IMR-90 (cell line): Measurements from ENCODE around the gene PRDX5. TPM values are rescaled to one million over a fixed set of nuclear protein-coding genes. Genes with fewer than 3 reads are reported as not detected.

ENCODE experiments used
- ATAC-seq: fragments of 200-7000 bp; cut with Tn5 transposase; 2 replicates; pipeline ENCODE4 v1.9.1; 2020; ENCODE audit warnings: low read depth, mild to moderate bottlenecking, moderate library complexity
- BruUV-seq: library from RNA; stranded (reverse); fragments of 400-500 nt; replicated peaks from 2 replicates; lab custom pipeline; 2021; lab: Mats Ljungman, UMichigan
- CTCF ChIA-PET: fragments of 300-600 bp; formaldehyde crosslinking; extraction: SDS; loops from one replicate; lab custom pipeline; 2021; ENCODE audit warnings: antibody characterized with exemption; lab: Yijun Ruan, JAX
- POLR2A ChIA-PET: fragments of 300-600 bp; sonication (Branson Sonifier 250); formaldehyde crosslinking; loops from one replicate; lab custom pipeline; 2022; ENCODE audit warnings: antibody characterized with exemption; ENCODE audit not compliant: unreplicated experiment; lab: Charles Lee
- DNase-seq: peaks from one replicate; pipeline ENCODE4 v3.0.0; 2013
- H2AFZ ChIP-seq: replicated peaks from 2 replicates; pipeline ENCODE3; 2013; ENCODE audit warnings: low read length, mild to moderate bottlenecking; ENCODE audit not compliant: poor library complexity
- H2AK5ac ChIP-seq: 2 replicates; pipeline ENCODE4 v1.6.1; 2013; ENCODE audit warnings: low read depth, low read length, inconsistent platforms
- H2AK9ac ChIP-seq: replicated peaks from 2 replicates; pipeline ENCODE3; 2013; ENCODE audit warnings: mild to moderate bottlenecking, low read depth, low read length, moderate library complexity; ENCODE audit not compliant: poor library complexity
- H2BK120ac ChIP-seq: 2 replicates; pipeline ENCODE4 v1.6.1; 2013; ENCODE audit warnings: low read depth, low read length, inconsistent platforms
- H2BK15ac ChIP-seq: 3 replicates; pipeline ENCODE4 v1.6.1; 2013; ENCODE audit warnings: low read depth, low read length, inconsistent platforms
- H2BK20ac ChIP-seq: 2 replicates; pipeline ENCODE4 v1.6.1; 2013; ENCODE audit warnings: low read depth, mild to moderate bottlenecking, inconsistent platforms, low read length, moderate library complexity
- H2BK5ac ChIP-seq: 2 replicates; pipeline ENCODE4 v1.6.1; 2013; ENCODE audit warnings: mild to moderate bottlenecking, low read depth, low read length, inconsistent platforms; ENCODE audit not compliant: poor library complexity, severe bottlenecking
- H3K14ac ChIP-seq: replicated peaks from 2 replicates; pipeline ENCODE4 v1.6.1; 2013; ENCODE audit warnings: low read depth, low read length, inconsistent platforms
- H3K18ac ChIP-seq: 2 replicates; pipeline ENCODE4 v1.6.1; 2013; ENCODE audit warnings: low read depth, low read length, control low read depth
- H3K23ac ChIP-seq: 2 replicates; pipeline ENCODE4 v1.6.1; 2013; ENCODE audit warnings: low read depth, low read length, inconsistent platforms
- H3K27ac ChIP-seq: 2 replicates; pipeline ENCODE4 v1.5.1; 2013; ENCODE audit warnings: mild to moderate bottlenecking, control low read depth, low read length; ENCODE audit not compliant: insufficient read depth
- H3K27me3 ChIP-seq: 2 replicates; pipeline ENCODE4 v1.6.1; 2013; ENCODE audit warnings: low read length; ENCODE audit not compliant: control insufficient read depth, insufficient read depth
- H3K36me3 ChIP-seq: 2 replicates; pipeline ENCODE4 v1.6.1; 2013; ENCODE audit warnings: low read length, mixed read lengths; ENCODE audit not compliant: control insufficient read depth, insufficient read depth
- H3K4ac ChIP-seq: 2 replicates; pipeline ENCODE4 v1.6.1; 2013; ENCODE audit warnings: low read depth, low read length, inconsistent platforms
- H3K4me1 ChIP-seq: 2 replicates; pipeline ENCODE4 v1.6.1; 2013; ENCODE audit warnings: low read length, mixed read lengths; ENCODE audit not compliant: control insufficient read depth, insufficient read depth
- H3K4me2 ChIP-seq: 2 replicates; pipeline ENCODE4 v1.6.1; 2013; ENCODE audit warnings: low read depth, mild to moderate bottlenecking, control low read depth, low read length, moderate library complexity
- H3K4me3 ChIP-seq: 2 replicates; pipeline ENCODE4 v1.5.1; 2013; ENCODE audit warnings: low read depth, mild to moderate bottlenecking, control low read depth, low read length, moderate library complexity; ENCODE audit not compliant: insufficient read depth
- H3K56ac ChIP-seq: 2 replicates; pipeline ENCODE4 v1.6.1; 2013; ENCODE audit warnings: low read length, inconsistent platforms; ENCODE audit not compliant: insufficient read depth; ENCODE audit errors: extremely low read depth
- H3K79me1 ChIP-seq, 2 experiments: 2 replicates each; pipeline ENCODE4 v1.6.1; 2013; ENCODE audit warnings: low read length in 2 of 2, inconsistent platforms in 1 of 2, low read depth in 1 of 2
- H3K9ac ChIP-seq: 2 replicates; pipeline ENCODE4 v1.6.1; 2013; ENCODE audit warnings: low read depth, low read length, control low read depth
- H3K9me1 ChIP-seq: 2 replicates; pipeline ENCODE4 v1.6.1; 2013; ENCODE audit warnings: low read length, inconsistent platforms; ENCODE audit not compliant: insufficient read depth
- H3K9me3 ChIP-seq: 2 replicates; pipeline ENCODE4 v1.6.1; 2013; ENCODE audit warnings: low read length; ENCODE audit not compliant: control insufficient read depth, insufficient read depth
- H4K20me1 ChIP-seq: 2 replicates; pipeline ENCODE4 v1.6.1; 2013; ENCODE audit warnings: low read length, inconsistent platforms; ENCODE audit not compliant: insufficient read depth
- H4K5ac ChIP-seq: 2 replicates; pipeline ENCODE4 v1.6.1; 2013; ENCODE audit warnings: mild to moderate bottlenecking, low read depth, low read length, control low read depth
- H4K8ac ChIP-seq, 2 experiments: 2 replicates each; pipeline ENCODE4 v1.6.1; 2013; ENCODE audit warnings: low read depth in 2 of 2, low read length in 2 of 2, control low read depth in 1 of 2, inconsistent platforms in 1 of 2
- H4K91ac ChIP-seq: 2 replicates; pipeline ENCODE4 v1.6.1; 2013; ENCODE audit warnings: low read depth, low read length, inconsistent platforms; ENCODE audit not compliant: insufficient read depth
- BHLHE40 ChIP-seq: fragments of 150-350 bp; IDR thresholded peaks from 2 replicates; pipeline ENCODE4 v1.6.1; 2016; ENCODE audit warnings: mild to moderate bottlenecking, low read depth, low read length
- CEBPB ChIP-seq: IDR thresholded peaks from 2 replicates; pipeline ENCODE4 v1.6.1; 2012; ENCODE audit warnings: low read depth, low read length, improper control_type of control experiment
- CHD1 ChIP-seq: IDR thresholded peaks from 2 replicates; pipeline ENCODE4 v1.6.1; 2012; ENCODE audit warnings: low read depth, low read length, improper control_type of control experiment
- ELK1 ChIP-seq: fragments of 150-350 bp; IDR thresholded peaks from 2 replicates; pipeline ENCODE4 v1.6.1; 2016; ENCODE audit warnings: low read depth, mild to moderate bottlenecking, low read length, moderate library complexity, borderline replicate concordance
- FOS ChIP-seq: fragments of 150-350 bp; IDR thresholded peaks from 2 replicates; pipeline ENCODE4 v1.6.1; 2016; ENCODE audit warnings: low read depth, low read length
- MAFK ChIP-seq: IDR thresholded peaks from 2 replicates; pipeline ENCODE4 v1.6.1; 2012; ENCODE audit warnings: low read depth, low read length, improper control_type of control experiment
- MAZ ChIP-seq: IDR thresholded peaks from 2 replicates; pipeline ENCODE4 v1.6.1; 2012; ENCODE audit warnings: low read depth, mild to moderate bottlenecking, low read length, improper control_type of control experiment, moderate library complexity, borderline replicate concordance
- MXI1 ChIP-seq: IDR thresholded peaks from 2 replicates; pipeline ENCODE4 v1.6.1; 2012; ENCODE audit warnings: low read depth, mild to moderate bottlenecking, low read length, moderate library complexity, borderline replicate concordance
- NFE2L2 ChIP-seq: fragments of 150-350 bp; IDR thresholded peaks from 2 replicates; pipeline ENCODE4 v1.6.1; 2016; ENCODE audit warnings: low read depth, mild to moderate bottlenecking, low read length
- RAD21 ChIP-seq: IDR thresholded peaks from 2 replicates; pipeline ENCODE4 v1.6.1; 2012; ENCODE audit warnings: low read length, improper control_type of control experiment
- RCOR1 ChIP-seq: IDR thresholded peaks from 2 replicates; pipeline ENCODE4 v1.6.1; 2012; ENCODE audit warnings: mild to moderate bottlenecking, low read length, improper control_type of control experiment; ENCODE audit not compliant: insufficient replicate concordance
- RFX5 ChIP-seq: IDR thresholded peaks from 2 replicates; pipeline ENCODE4 v1.8.0; 2012; ENCODE audit warnings: low read depth, mild to moderate bottlenecking, low read length, moderate library complexity
- SMC3 ChIP-seq: fragments of 150-350 bp; IDR thresholded peaks from 2 replicates; pipeline ENCODE4 v1.6.1; 2016; ENCODE audit warnings: low read depth, mild to moderate bottlenecking, antibody characterized with exemption, low read length, moderate library complexity
- USF2 ChIP-seq: fragments of 150-350 bp; IDR thresholded peaks from 2 replicates; pipeline ENCODE4 v1.6.1; 2017; ENCODE audit warnings: mild to moderate bottlenecking, antibody characterized with exemption, low read length, low read depth
- WGBS, 2 experiments: methylation state at CpG; one replicate each; pipeline versions ENCODE4 v1.1.5 to v1.1.7; 2013; ENCODE audit warnings: missing lambda C conversion rate in 2 of 2; ENCODE audit not compliant: insufficient read length in 1 of 2; ENCODE audit errors: extremely low coverage in 2 of 2; 5-methylcytosine and 5-hydroxymethylcytosine counted together
- dilution Hi-C: fragments of 300-500 bp; cut with HindIII; formaldehyde crosslinking; loops from one replicate; pipeline ENCODE4 v1.14.3; 2018; ENCODE audit warnings: low sequenced_read_pairs; ENCODE audit not compliant: unreplicated experiment
- in situ Hi-C: fragments of 300-500 bp; cut with MboI; formaldehyde crosslinking; loops from 3 replicates; pipeline ENCODE4 v1.14.3; 2019; ENCODE audit warnings: low sequenced_read_pairs, inconsistent platforms, mixed read lengths
- intact Hi-C: fragments of 100-400 bp; cut with micrococcal nuclease; formaldehyde crosslinking; loops from 2 replicates; pipeline ENCODE4 v1.10.0; 2022
- polyA plus RNA-seq, 3 experiments: library from polyadenylated mRNA; depleted of rRNA; stranded (reverse); fragments of >200 nt; gene quantifications; 2 replicates each; pipeline ENCODE4 v1.2.3, GENCODE V29; 2012; ENCODE audit warnings: low replicate concordance in 1 of 3
- total RNA-seq: library from RNA; depleted of rRNA; stranded (reverse); fragments of >200 nt; gene quantifications from 2 replicates; pipeline ENCODE4 v1.2.3, GENCODE V29; 2012

Gene PRDX5
- total and polyA plus RNA-seq, 2 of the 4 experiments (the other 2 are of a cell fraction), result 120 to 292 TPM

- POLR2A ChIA-PET, result no interaction called here
- no peak for DNase-seq
- no peak for TF ChIP-seq USF2
- TF ChIP-seq BHLHE40, result no peak
- no peak for TF ChIP-seq SMC3
- no peak for TF ChIP-seq FOS
- no peak for TF ChIP-seq MXI1
- no peak for TF ChIP-seq RCOR1
- no peak; the same call in 1 of the 2 replicates for TF ChIP-seq MAZ
- TF ChIP-seq RAD21, result no peak
- no peak for TF ChIP-seq CHD1
- TF ChIP-seq MAFK, result no peak
- no peak for TF ChIP-seq ELK1
- no peak for TF ChIP-seq RFX5
- no peak for TF ChIP-seq CEBPB
- TF ChIP-seq NFE2L2, result no peak
These were observed 31.8 kb upstream of the PRDX5 start for GRCh38 chr11:64285885-64286800.

More at GRCh38 chr11:64285885-64286800, 31.8 kb upstream of the PRDX5 start:
- no peak overlapping the region for H3K18ac ChIP-seq
- peaks cover 5% of the 10 kb centered on the region; the same call in 1 of the 2 replicates for H4K20me1 ChIP-seq
- in situ Hi-C loops, result no loop called here
- peaks cover 5% of the 10 kb centered on the region; the same call in 1 of the 2 replicates for H3K9me1 ChIP-seq
- peak overlapping the region; percentile 86 for H3K14ac ChIP-seq
- H3K4me1 ChIP-seq, result peaks cover 8% of the 10 kb centered on the region
- dilution Hi-C loops, result no loop called here
- H3K4me3 ChIP-seq, result peak overlapping the region; percentile 71
- peak overlapping the region; percentile 95 for H2AK5ac ChIP-seq
- H2BK15ac ChIP-seq, result no peak overlapping the region
- CTCF ChIA-PET, result interaction anchor here (0.6 kb wide), 1 partner anchor 15 kb away, joined by 3 read pairs; no protein-coding TSS in a partner anchor
- peak overlapping the region; percentile 47 for H3K27ac ChIP-seq
- H3K4me2 ChIP-seq, result peak overlapping the region; percentile 82
- H2AFZ ChIP-seq, result peak overlapping the region; percentile 93
- H3K56ac ChIP-seq, result no peak overlapping the region; the same call in 1 of the 2 replicates
- peak overlapping the region; percentile 81 for H3K4ac ChIP-seq
- no TSS peak for BruUV-seq
- H2AK9ac ChIP-seq, result peak overlapping the region; percentile 99
- intact Hi-C loops, result loop anchor here (1.0 kb wide), 1 partner anchor 34 kb away; no protein-coding TSS in a partner anchor
- peaks cover 6% of the 10 kb centered on the region; the same call in 1 of the 2 replicates for H3K36me3 ChIP-seq
- no peak overlapping the region for H2BK20ac ChIP-seq
- peak overlapping the region; percentile 11 for H2BK5ac ChIP-seq
- H4K91ac ChIP-seq, result peak overlapping the region; percentile 32; the same call in 1 of the 2 replicates
- H2BK120ac ChIP-seq, result no peak overlapping the region
- peak overlapping the region; percentile 91 to 92; a peak in 3 of 4 replicates for H4K8ac ChIP-seq
- H3K27me3 ChIP-seq, result peaks cover 11% of the 10 kb centered on the region
- peak overlapping the region; percentile 37 for H4K5ac ChIP-seq
- WGBS, 2 experiments, result 60% methylated on average over 15 of the region's 40 CpGs; no CpG with 5 or more reads in 1 of the 2 experiments
- peaks cover 15 to 39% of the 10 kb centered on the region in 2 experiments for H3K79me1 ChIP-seq
- ATAC-seq, result peak; percentile 0
- peak overlapping the region; percentile 87; the same call in 1 of the 2 replicates for H3K23ac ChIP-seq
- H3K9ac ChIP-seq, result peak overlapping the region; percentile 75
- no peaks in the 10 kb centered on the region for H3K9me3 ChIP-seq
